Fibroblast of skin of left quadriceps (primary cell): ENCODE data around the gene MICALL1.

Source experiments
- DNase-seq, 2 experiments: peaks; one replicate each; pipeline ENCODE4 v3.0.0-alpha.2; 2013; ENCODE audit warnings: low read depth in 2 of 2

MICALL1 gene, protein sequence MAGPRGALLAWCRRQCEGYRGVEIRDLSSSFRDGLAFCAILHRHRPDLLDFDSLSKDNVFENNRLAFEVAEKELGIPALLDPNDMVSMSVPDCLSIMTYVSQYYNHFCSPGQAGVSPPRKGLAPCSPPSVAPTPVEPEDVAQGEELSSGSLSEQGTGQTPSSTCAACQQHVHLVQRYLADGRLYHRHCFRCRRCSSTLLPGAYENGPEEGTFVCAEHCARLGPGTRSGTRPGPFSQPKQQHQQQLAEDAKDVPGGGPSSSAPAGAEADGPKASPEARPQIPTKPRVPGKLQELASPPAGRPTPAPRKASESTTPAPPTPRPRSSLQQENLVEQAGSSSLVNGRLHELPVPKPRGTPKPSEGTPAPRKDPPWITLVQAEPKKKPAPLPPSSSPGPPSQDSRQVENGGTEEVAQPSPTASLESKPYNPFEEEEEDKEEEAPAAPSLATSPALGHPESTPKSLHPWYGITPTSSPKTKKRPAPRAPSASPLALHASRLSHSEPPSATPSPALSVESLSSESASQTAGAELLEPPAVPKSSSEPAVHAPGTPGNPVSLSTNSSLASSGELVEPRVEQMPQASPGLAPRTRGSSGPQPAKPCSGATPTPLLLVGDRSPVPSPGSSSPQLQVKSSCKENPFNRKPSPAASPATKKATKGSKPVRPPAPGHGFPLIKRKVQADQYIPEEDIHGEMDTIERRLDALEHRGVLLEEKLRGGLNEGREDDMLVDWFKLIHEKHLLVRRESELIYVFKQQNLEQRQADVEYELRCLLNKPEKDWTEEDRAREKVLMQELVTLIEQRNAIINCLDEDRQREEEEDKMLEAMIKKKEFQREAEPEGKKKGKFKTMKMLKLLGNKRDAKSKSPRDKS

DNA sequence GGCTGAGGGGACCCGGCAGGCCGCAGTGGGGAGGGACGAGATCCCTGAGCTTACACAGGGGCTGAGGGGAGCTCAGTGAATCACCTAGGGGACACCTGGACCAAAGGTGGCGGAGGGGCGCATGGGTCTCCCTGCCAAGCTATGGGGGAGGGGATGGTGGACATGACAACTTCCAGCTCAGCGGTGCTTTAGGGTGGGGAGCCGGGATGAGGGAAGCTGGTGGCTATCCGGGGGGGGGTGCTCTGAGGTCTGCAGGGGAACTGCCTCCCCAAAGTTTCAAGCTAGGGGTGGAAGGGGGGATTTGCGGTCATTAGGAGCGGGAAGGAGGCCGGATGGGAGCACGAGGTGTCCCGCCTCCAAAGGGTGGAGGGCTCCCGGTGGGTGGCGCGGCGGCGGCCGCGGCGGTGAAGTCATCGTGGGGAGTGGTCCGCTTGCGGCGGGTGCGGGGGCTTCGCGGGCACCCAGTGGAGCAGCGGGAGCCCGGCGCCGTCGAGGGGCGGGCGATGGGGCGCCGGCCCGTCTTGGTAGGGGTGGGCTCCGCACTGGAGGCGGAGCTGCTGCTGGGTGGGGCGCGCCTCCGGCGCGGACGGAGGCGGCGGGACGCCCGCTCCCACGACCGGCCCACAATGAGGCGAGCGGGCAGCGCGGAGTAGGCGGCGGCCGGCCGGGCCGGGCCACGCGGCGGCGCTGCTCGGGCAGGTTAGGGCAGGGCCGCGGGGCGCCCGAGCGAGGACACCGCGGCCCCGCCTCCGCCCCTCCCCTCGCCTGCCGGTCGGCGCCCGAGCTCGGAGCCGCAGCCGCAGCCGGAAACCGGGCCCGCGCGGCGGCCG is at the start of gene MICALL1:
MICALL1 (plus strand) TSS at position 764 of the 830 bp plus-strand sequence. CDS start 126 bp downstream, outside the sequence.
- DNase-seq = peak; percentile 51

DNA sequence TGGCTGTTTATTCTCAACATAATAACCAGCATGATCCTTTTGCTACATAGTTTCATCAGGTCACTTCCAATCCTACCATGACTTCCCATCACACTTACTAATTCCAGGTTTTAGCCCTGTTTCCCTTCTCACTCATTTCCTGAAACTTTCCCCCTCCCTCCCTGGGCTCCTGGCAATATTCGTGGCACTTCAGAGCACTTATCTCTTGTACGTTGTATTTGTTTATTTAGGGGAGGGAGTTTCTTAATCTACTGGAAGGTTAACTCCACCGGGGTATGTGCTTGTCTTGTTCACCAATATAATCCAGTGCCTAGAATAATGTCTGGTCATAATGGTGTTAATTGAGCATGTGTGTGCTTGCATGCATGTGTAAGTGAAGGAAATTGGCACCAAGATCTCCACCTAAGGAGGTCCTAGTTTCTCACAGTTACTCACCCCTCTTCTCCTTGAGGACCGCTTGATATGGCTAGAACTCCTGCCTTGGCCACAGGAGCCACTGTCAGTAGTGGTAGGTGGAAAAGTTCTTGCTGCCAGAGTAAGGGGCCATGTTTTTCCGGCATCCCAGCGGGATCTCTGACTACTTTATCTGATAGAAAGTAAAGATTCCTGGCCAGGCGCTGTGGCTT is 45.2 kb upstream of the MICALL1 start:
- no peak for DNase-seq

DNA sequence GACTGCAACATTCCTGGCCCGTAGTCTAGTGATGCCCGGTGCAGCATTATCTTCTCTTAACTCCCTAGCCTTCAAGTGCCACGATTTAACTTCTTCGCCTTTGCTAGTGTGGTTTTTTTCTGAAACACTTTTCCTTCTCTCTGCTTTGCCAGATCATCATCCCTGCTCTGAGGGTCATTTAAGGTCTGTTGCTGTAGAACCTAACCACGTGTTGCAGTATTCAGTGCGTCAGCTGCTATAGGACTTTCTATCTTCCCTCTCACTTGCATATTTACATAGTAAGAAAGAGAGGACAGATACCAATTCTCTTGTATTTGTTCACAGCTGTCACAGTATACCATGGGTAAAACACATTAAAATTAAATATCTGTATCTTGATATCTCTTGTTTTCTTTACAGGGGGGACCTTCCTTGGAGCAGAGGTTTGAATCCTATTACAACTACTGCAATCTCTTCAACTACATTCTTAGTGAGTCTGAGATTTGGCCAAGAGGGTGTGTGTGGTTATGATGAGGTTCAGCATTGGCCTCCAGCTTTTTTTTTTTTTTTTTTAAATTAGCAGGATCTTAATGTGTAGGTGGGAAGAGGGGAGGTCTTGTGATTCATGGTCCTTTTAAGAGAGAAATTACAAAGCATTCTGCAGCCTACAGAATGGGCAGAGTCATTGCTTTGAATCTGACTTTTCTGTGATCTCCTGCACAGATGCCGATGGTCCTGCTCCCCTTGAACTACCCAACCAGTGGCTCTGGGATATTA is 43.3 kb upstream of the MICALL1 start:
- DNase-seq = no peak

DNA sequence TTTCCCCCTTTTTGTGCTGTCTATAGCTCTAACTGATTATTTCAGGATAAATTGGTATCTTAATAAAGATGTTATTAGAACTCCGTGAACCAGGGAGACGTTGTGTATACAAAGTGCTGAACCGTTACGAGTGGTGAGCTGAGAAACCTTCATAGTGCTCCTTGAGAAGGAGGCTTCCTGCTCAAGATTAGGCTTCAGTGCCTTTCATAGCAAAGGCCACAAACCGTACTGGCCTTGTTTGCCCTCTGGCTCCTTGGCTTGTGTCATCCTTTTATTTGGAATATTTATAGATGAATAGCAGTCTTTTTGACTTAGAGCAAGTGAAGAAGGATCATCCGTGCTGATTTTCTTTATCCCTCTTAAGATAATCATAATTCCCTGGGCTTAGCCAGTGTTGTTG is 40.6 kb upstream of the MICALL1 start:
- no peak for DNase-seq

DNA sequence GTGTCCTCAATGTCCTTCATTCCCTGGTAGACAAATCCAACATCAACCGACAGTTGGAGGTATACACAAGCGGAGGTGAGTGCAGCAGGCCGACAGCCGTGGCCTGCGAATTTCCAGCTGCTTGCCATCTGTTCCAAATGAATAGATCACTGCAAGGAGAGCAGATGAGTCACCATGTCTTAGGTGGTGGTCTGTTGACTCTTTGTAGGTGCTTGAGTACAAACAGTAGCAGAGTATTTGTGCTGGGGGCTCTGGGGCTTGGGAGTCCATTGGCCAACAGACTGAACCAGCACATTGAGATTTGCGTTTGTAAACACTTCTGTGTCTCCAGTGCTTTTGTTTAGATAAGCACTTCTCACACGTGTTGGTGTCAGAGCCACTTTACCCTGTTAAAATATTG is 35.8 kb upstream of the MICALL1 start:
- no peak for DNase-seq

DNA sequence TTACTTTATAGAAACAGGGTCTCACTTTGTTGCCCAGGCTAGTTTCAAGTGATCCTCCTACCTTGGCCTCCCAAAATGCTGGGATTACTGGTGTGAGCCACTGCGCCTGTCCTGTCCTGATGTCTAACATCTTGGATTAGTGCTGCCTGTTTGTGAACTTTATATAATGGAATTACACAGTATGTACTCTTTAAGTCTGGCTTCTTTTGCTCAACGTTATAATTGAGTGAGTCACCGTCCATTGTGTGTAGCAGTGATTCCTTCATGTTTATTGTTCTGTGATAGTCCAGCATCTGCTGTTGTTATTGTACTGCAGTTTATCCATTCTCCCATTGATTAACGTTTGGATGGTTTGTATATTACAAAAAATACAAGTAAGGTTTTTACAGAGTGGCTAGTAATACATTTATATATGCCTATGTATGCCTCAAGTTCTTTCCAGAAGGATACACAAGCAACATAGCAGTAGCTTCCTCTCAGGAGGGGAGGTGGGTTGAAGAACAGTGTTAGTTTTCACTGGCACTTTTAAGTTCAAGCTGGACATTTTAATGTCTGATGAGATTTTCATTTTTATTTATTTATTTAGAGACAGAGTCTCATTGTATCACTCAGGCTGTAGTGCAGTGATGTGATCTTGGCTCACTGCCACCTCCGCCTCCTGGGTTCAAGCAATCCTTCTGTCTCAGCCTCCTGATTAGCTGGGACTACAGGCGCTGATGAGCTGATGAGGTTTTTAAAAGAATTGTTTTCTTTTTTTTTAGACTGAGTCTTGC is 25.2 kb upstream of the MICALL1 start:
- peak; percentile 19 to 28 for DNase-seq

DNA sequence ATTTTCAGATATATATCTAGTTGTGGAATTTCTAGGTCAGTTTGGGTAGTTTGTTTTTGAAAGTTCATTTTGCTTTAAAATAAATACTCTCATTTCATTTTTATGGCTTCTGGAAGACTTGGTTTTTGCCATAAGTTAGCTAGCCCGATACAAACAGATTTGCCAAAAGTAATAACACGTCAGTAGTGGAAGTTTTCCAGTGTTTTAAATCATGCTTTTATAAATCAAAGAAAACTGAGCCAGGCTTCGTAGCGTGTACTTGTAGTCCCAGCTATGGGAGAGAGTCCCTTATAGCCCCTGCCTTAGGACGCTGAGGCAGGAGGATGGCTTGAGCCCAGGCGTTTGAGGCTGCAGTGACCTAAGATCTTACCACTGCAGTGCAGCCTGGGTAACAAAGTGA is 21.7 kb upstream of the MICALL1 start:
- DNase-seq = peak; percentile 65 to 70

DNA sequence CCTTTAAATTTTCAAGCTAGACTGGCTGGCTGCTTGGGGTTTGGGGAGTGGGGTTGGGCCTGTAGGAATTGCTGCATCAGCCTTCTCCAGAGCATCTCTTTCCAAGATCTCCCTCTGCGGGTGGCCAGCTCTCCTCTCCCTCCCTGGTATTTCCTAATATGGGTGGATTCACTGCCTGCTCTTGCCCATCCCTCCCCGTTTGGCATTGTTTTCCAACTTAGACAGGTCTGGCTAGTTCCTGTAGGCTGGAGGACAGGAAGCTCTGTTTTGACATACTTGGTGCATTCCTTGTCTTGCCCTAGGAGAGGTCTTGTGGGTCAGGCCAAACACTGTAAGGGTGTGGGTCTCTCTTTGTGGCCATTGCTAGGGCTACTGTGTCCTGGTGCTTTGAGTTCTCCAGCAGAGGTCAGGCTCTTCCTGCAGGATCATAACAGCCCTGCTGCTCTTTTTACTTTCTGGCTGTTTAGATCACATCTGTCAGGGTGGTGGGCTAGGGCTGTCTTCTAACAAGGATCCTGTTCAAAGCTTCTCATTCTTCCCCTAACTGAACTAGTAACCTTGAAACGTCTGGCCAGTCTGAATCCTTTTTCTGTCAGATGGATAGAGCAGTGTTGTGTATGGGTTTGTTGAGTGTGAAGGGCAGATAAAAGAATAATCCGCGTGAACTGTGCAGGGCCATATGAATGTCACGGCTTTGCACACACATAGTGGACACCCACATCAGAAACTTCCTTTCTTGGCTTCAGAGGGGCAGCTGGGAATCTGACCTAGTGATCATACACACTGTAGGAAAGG is 18.3 kb upstream of the MICALL1 start:
- DNase-seq = peak; percentile 70 to 72

DNA sequence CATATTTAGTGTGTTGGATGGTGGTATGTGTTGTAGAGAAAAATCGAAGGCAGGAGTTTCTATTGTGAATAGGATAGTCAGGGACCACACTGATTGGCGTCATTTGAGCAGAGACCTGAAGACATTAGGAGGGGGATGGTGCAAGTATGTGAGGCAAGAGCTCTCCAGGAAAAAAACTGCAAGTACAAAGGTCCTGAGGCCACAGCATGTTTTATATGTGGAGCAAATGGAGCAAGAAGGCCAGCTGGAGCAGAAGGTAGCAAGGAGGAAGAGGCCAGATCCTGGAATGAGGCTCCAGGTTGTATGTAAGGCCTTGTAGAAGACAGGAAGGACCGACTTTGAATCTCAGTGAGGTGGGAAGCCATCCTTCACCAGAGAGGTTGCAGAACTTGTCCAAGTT is 14.2 kb upstream of the MICALL1 start:
- DNase-seq = no peak

DNA sequence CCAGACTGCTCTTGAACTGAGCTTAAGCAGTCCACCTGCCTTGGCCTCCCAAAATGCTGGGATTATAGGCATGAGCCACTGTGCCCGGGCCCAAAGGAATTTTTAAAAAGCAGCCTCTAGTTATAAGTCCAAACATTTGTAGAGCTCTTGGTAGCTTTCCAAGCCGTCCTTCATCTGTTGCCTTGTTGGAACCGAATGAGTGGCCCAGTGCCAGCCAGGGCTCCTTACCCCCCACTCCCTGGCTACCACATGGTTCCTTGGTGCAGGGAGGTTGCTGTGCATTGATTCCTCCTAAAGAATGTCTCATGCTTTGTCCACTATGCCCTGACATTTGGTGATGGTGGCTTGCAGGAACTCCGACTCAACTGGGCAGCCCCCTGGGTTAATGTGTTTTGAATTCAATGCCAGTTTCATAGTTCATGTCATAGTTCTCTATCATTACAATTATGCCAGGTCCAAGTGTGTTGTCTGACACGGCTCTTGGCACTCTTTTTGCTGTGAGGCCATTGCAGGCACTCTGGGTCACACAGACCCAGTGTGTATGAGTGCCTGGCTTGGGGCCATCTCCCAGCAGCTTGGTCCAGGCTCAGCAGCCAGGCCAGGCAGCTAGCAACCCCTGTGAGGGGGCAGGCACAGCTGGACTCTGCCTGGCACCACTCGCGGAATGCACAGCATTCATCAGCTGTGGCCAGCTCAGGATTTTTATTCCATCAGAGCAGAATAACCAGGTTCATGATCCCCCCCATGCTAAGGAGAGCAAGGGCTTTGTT is 13.3 kb upstream of the MICALL1 start:
- DNase-seq = no peak

DNA sequence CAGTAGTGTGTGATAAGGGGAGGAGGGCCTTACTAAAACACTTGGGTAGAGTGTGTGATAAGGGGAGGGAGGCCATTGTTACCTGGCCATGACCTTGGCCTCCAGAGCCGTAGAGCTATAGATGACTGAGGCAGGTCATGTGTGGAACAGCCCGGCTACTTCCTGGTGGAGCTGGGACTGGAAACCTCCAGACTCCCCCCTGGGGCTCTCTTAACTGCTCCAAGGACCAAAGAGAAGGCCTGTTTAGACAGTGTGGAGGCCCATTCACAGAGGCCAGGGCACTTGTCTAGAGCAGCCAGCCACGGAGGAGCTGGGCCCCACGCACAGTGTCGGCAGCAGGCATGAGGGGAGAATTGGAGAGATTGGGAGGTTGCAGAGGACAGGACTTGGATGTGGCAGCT is 12.5 kb upstream of the MICALL1 start:
- no peak for DNase-seq

DNA sequence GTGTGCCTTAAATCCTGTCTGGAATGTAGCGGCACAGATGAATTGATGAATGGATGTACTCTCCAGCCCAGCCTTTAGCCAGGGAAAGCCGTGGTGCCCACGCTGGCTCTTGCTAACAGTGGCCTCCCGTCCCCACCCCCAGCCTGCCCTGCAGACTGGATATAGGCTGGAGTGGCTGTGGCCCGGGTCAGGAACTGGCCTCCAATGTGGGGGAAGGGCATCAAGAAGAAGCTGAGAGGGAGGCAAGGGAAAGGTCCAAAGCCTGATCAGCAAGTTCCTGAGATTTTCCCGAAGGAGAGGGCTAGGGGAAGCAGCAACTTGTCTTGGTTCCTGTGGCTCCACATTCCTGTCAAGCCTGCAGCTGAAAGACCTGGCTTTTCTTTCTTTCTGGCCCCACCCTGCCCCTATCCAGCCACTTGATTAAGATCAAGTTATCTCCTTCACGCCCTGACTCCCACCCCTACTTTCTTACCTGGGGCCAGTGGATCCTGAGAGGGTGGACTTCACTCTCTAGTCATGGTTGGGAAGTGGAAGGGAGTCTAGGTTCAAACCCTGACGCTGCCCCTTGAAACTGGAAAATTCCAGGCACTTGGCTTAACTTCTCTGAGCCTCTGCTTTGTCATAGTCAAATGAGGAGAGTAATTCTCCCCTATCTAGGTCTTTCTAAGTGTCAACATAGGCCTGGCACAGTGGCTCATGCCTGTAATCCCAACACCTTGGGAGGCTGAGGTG is 11.0 kb upstream of the MICALL1 start:
- no peak for DNase-seq

DNA sequence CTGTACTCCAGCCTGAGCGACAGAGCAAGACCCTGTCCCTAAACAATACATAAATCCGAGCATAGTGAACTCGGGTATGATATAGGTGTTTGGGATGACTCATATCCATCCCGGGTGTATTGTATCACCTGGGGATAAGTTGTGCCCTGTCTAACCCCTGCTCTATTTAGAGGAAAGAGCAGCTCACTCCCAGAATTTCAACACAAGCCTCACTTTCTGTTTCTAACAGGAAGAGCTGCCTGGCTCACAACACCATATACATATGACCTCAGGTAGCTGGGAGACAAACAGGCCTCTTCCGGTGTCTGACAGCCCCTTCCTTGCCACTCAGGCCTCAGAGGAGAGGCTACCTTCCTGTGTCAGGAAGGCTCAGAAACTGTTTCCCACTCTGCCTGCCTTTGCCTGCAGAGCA is 9.9 kb upstream of the MICALL1 start:
- DNase-seq = no peak

DNA sequence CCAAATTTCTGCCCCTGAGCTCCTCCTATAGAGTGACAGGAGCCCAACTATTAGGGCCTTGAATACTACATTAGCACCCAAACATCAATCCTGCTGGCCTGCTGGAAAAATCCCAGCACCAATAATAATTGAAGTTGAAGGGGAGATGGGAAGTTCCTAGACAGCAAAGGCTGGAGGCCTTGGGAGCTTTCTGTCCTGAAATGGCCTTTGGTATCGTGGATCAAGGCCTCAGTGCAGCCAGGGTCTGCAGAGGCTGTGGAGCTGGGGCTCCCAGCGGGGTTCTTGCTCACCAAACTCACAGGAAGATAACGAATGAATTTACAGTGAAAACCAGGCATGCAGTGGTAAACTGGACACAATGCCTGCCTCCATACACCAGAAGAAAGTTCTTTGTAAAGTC is 9.2 kb upstream of the MICALL1 start:
- no peak for DNase-seq

DNA sequence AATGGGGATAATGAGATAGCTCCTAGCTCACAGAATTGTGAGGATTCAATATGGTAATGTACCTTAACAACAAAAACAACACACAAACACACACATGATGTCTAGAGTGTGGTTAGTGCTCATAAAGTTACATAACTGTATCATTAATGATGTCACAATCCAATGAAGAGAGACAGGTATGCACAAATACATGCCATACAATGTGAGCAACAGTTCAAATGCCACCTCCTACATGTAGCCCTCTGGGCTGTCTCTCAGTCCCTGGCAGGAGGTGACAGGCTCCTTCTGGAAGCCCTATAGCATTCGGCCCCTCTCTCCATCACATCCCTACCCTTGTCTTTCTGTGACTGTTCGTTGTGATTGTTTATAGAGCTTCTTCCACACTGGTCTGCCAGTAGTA is 8.3 kb upstream of the MICALL1 start:
- no peak for DNase-seq

DNA sequence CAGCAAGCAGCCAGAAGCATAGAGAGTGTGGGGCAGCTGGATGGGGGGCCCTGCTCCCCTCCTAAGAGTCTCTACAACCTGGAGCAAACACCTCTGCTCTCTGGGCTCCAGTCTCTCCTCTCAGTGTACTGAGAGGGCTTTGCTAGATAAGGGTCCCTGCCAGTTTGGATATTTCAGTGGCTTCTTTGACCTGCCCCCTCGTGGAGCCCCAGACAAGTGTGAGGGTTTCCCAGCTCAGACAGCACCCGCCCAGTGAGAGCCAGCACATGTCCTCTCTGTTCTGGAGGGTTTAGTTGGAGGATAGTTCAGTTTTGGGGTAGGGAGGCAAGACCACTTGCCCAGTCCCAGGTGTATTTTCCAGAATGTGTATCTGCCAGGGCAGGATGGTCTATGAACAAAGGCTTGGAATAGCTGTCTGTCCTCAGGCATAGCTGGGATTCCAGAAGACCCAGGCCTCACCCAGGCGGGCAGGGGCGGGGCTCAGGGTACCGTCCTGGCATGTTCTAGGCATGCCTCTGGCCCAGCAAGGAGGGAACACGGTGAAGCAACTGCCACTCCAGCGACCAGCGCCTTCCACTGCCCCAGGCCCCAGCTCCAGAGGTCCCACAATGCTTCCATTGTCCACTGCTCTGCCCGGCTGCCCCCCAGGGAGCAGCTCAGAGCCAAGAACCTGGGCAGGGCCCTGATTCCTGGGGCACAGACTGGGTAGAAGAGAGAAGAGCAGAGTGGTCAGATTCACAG is 7.5 kb upstream of the MICALL1 start:
- DNase-seq = no peak
